Endometrium (tissue), 2 donors: ENCODE results near the gene OSMR.

Source experiments
- FAIRE-seq: peaks from 2 replicates; lab custom pipeline; 2012; peaks lifted over from hg19 to GRCh38; lab: Jason Lieb, UNC
- donor health status: control.
- donor health status: control.

Gene OSMR

DNA sequence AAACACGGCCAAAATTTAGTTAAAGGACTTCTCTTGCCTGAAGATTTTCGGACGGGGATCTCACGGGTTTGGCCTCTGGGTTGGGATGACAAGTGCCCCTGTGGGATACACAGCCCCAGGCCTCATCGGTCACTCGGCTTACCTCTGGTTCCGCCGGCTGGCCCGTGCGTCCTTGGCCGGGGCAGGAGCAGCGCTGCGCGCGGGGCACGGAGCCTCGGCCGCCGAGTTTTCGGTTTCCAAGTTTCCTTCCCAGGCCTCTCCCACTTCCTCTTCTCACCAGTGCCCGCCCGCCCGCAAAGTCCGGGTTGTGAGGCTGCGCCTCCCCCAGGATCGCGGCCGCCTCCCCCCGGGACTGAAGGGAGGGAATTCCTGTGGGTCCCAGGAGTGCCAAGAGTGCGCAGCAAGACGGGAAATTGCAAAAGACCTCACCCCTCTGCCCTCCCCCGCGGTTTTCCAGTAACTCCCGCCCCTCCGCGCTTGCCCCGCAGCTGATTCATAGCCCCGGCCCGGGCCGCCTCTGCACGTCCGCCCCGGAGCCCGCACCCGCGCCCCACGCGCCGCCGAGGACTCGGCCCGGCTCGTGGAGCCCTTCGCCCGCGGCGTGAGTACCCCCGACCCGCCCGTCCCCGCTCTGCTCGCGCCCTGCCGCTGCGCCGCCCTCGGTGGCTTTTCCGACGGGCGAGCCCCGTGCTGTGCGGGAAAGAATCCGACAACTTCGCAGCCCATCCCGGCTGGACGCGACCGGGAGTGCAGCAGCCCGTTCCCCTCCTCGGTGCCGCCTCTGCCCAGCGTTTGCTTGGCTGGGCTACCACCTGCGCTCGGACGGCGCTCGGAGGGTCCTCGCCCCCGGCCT, at the start of gene OSMR:
Gene OSMR, plus strand, starts transcription at position 487 of the 853 bp plus-strand sequence. CDS start 23,033 bp downstream, outside the sequence.
- FAIRE-seq: no peak

GRCh38 chr5:38796742-38797108, 49.1 kb upstream of the OSMR start:
- no peak for FAIRE-seq

DNA sequence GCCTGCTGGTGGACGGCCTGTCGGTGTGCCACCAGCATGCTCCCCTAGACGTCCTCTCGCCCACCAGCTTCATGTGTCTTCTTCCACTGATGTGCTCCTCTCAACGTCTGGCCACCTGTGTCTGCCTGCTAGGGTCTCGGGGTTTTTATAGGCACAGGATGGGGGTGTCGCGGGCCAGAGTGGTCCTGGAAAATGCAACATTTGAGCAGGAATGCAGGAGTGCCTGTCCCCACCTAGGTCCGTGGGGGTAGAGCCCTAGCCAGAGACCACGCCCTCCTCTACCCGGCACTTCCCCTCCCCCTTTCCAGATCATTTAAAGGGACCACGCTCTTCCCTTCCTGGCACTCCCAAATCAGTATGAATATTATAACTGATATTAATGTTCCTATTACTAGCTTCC, 48.0 kb upstream of the OSMR start:
- no peak for FAIRE-seq

- no peak for FAIRE-seq
Observed at GRCh38 chr5:38799556-38800377, 46.0 kb upstream of the OSMR start.

- FAIRE-seq: no peak
Observed at GRCh38 chr5:38800515-38800914, 45.3 kb upstream of the OSMR start.

GRCh38 chr5:38802125-38802524, 43.7 kb upstream of the OSMR start:
- FAIRE-seq: no peak

GRCh38 chr5:38803246-38803645, 42.6 kb upstream of the OSMR start:
- FAIRE-seq: no peak

DNA sequence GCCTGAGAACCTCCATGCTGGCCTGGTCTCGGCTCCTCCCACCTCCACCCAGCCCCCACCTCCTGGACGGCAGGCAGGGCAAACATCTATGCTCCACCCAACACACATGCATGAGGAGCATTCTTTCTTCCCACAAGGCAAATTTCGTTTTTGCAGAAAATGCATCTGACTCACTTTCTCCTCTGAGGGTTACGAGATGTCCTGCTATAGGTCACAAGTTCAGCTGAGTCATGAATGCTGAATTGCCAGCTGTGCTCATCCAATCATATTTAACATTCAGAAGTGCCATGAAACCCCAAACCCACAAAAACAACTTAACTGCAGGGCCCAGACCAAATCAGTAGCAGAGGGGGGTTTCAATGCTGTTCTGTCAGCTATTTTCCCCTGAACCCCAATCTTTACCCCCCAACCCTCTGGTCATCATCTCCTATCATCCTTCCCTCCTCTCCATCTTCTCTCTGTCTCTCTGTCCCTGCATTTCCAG, 39.0 kb upstream of the OSMR start:
- no peak for FAIRE-seq

DNA sequence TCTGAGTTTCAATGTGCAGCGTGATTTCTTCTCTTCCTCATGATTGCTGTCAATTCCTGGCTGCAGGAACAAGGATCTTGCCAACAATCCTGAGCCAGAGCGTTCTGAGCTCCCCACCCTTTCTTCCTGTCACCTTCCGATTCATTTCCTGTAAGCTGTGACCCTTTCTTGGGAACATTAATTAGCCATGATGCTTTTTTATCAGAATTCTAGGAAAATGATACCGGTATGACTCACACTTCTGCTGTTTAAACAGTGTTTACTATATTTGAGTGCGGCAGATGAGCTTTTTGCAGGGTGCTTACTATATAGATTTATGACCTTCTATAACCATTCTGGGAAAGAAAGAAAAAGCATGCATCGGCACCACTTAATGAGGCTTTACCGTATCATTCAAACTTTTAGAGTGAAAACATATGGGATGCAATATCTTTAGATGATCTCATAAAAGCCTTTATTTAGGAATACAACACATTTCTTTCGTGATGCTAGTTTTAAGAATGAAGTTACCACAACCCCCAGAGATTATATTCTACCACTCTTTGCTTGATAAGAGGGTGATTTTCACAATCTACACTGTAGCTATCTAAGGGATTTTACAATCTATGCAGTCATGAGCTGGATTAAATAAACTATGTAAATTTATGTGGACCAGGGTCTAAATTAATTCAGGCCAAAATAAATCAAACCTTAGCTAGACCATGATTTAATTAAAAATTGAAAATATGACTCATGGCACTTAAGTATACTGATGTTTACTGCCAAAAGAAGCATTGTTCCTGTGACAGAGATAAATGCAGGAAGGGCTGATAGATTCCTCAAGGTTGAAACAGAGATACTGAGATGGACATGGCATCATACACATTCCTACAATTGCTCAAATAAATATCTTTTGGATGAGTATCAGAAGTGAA, 38.0 kb upstream of the OSMR start:
- FAIRE-seq: no peak

DNA sequence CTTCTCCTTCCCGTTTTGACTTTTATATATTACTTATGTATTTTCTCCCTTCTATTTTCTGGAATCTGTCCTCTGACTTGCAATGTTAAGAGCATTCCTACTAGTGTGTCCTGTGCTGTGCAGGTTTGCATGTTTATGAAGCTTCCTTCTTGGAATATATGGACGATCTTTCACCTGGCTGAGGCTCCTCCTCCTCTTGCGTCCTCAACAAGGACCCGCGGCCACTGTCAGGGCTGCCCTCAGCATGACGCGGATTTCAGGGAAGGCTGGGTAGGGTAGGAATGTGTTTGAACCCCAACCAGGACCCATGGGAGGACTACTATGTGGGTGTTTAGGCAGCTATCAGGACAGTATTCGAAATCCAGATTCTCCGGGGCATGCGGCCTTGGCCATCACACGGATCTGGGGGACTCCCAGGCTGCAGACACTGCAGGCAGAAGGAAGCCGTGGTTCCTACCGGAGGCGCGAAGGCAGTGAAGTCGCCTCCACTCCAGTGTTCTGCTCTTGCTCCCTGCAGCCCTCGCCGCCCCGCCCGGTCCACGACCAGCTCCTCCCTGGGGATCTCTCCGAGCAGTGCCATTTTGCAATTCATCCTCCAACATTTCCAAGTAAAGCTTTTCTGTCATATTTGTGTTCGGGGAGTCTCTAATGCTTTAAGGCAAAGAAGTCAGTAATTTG, 37.0 kb upstream of the OSMR start:
- FAIRE-seq: no peak

- peak; percentile 63 for FAIRE-seq
Observed at GRCh38 chr5:38809388-38810359, 36.1 kb upstream of the OSMR start.

DNA sequence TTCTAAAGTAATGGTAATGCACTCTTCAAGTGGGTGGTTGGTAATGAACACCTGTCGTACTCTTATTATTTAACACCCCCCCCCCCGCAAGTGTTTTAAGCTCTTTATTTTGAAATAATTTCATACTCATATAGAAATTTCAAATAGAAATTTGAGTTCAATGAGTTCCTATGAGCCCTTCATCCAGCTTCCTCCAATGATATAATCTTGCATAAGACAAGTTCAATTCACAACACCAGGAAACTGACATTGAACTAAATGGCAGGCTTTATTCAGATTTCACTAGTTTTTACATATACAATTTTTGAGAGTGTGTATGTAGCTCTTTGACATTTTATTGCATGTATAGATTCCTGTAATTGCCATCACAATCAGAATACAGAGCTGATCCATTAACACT, 30.9 kb upstream of the OSMR start:
- no peak for FAIRE-seq

- no peak for FAIRE-seq
Observed at GRCh38 chr5:38816083-38817030, 29.5 kb upstream of the OSMR start.

GRCh38 chr5:38821679-38822078, 24.1 kb upstream of the OSMR start:
- no peak for FAIRE-seq

GRCh38 chr5:38823503-38823902, 22.3 kb upstream of the OSMR start:
- no peak for FAIRE-seq

DNA sequence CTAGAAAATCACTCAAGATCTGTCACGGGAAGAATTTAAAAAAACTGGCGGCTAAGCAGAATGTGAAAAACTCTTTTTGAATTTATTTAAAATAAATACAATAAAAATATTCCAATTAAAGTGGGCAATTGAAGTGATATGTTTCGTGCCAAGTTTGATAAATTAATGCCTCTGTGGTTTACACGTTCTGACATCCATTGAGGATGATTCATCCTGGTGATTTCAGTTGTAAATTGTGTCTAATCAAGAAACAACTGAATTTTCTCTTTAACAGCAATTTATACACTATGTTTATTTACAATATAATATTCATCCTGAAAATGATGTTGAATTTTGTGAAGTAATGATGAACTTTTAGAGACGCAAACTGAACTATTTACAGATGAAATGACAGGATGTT, 21.0 kb upstream of the OSMR start:
- FAIRE-seq: no peak

- no peak for FAIRE-seq
Observed at GRCh38 chr5:38825494-38825893, 20.3 kb upstream of the OSMR start.

- no peak for FAIRE-seq
Observed at GRCh38 chr5:38827525-38827924, 18.3 kb upstream of the OSMR start.

GRCh38 chr5:38830521-38831051, 15.2 kb upstream of the OSMR start:
- no peak for FAIRE-seq
